ENCODE results near the gene DLGAP1.
"Not testable (repeated sequence)": the region's sequence is repeated elsewhere in the genome, so short reads cannot be mapped to it uniquely, and the experiment has no call there.

The DLGAP1 gene

DNA sequence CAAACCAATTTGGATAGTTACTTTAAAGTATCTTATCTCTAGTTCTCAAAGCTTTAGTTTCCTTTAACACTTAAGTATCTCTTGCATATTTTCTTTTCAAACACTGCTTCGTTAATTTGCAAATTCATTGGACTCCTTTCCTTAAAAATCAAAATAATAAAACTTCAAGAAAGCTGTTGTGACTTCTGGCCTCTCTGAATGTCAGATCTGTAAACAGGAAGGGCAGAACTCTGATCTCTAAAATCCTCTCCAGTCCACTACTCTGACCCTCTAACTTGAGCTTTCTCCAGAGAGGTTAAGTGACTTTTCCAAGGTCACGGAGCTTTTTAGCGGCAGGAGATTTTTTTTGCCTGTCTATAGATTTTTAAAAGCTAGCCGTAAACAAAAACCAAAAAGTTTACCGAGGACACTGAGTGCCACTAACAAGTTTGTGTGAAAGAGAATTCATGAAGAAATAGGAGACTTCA lies 849.6 kb downstream of the DLGAP1 start:
- no peak for DNase-seq (ENCODE audit: extremely low spot score)
- ChIA-PET CTCF (no interaction called here), POLR2A (interaction anchor here (1.9 kb wide), 1 partner anchor 11 kb away, joined by 8 read pairs; no protein-coding TSS in a partner anchor)
- no peak for TF ChIP-seq SP1 (IDR thresholded peaks at IDR 0.05)
- no peak for TF ChIP-seq FOXA1 (IDR thresholded peaks at IDR 0.05)
- TF ChIP-seq BHLHE40 (IDR thresholded peaks at IDR 0.05; ENCODE audit: borderline replicate concordance), result no peak
- TF ChIP-seq, protein P1, sequence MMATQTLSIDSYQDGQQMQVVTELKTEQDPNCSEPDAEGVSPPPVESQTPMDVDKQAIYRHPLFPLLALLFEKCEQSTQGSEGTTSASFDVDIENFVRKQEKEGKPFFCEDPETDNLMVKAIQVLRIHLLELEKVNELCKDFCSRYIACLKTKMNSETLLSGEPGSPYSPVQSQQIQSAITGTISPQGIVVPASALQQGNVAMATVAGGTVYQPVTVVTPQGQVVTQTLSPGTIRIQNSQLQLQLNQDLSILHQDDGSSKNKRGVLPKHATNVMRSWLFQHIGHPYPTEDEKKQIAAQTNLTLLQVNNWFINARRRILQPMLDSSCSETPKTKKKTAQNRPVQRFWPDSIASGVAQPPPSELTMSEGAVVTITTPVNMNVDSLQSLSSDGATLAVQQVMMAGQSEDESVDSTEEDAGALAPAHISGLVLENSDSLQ (IDR thresholded peaks at IDR 0.05), result no peak
- no peak for TF ChIP-seq SUZ12 (IDR thresholded peaks at IDR 0.05)
- no peak for TF ChIP-seq TARDBP (IDR thresholded peaks at IDR 0.05)
- TF ChIP-seq ELF4 (IDR thresholded peaks at IDR 0.05), result no peak

DNA sequence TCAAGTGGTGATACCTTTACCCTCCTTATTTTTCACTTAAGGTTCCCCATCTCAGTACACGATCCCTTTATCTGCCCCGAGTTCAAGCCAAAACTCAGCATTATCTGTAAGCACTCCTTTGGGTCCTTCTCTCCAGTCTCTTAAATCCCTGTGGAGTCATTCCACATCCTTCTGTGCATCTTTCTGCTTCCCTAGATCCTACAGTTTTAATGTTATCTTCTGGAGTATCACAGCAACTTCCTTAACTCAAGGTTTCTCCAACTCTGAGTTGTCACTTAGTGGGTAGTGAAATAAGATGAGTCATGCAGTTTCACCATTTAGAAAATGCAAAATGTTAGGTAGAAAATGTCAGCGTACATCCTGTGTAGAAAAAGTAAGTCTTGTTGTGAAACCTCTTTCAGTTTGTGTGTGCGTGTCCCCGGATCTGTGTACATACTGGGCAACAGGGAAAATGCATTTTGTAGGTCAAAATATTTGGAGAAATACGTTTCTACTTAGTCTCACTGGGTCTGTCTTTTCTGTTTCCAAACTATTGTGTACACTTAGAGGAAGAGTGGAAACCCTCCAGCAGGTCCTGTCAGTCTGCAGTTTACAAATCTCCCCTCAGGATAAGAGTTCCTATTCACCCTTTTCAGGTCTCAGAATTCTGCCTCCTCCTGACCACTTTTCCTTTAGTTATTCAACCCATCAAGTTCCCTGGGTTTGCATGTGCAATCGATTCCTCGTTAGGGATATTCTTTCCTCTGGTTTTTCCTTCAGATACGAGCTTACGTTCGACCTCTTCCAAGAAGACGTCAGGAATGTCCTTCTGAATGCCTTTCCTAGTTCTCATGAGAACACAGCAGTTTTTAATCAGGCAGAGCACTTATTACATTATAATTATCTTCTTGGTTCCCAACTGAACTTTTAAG lies 850.4 kb downstream of the DLGAP1 start:
- TF ChIP-seq FOXM1 (IDR thresholded peaks at IDR 0.05; ENCODE audit: borderline replicate concordance), result no peak
- TF ChIP-seq L3MBTL2 (conservative IDR thresholded peaks at IDR 0.05), result no peak
- no peak for TF ChIP-seq SUZ12 (IDR thresholded peaks at IDR 0.05)
- TF ChIP-seq SP1 (IDR thresholded peaks at IDR 0.05), result no peak
- TF ChIP-seq HDGF (IDR thresholded peaks at IDR 0.05; ENCODE audit: borderline replicate concordance), result no peak
- TF ChIP-seq TARDBP (IDR thresholded peaks at IDR 0.05), result no peak
- no peak for TF ChIP-seq BHLHE40 (IDR thresholded peaks at IDR 0.05; ENCODE audit: borderline replicate concordance)
- TF ChIP-seq LEF1 (IDR thresholded peaks at IDR 0.05; ENCODE audit: borderline replicate concordance), result no peak
- no peak for TF ChIP-seq FOXK2 (IDR thresholded peaks at IDR 0.05)
- TF ChIP-seq, protein P1 (IDR thresholded peaks at IDR 0.05), result no peak
- ChIA-PET POLR2A (interaction anchor here (1.5 to 2.4 kb wide), 8 partner anchors 10 to 157 kb away, joined by 6 to 19 read pairs (median 8); no protein-coding TSS in a partner anchor), CTCF (interaction anchor here (1.4 kb wide), 1 partner anchor 11 kb away, joined by 6 read pairs; no protein-coding TSS in a partner anchor)
- DNase-seq (ENCODE audit: extremely low spot score), result no peak

GRCh38 chr18:3604235-3604497 lies 850.9 kb downstream of the DLGAP1 start:
- no peak for DNase-seq (ENCODE audit: extremely low spot score)
- TF ChIP-seq CTBP1 (IDR thresholded peaks at IDR 0.05; ENCODE audit: borderline replicate concordance) (no peak), ELF4 (IDR thresholded peaks at IDR 0.05) (no peak), ZNF384 (IDR thresholded peaks at IDR 0.05) (no peak), TARDBP (IDR thresholded peaks at IDR 0.05) (no peak), FOXA1 (IDR thresholded peaks at IDR 0.05) (no peak), SP1 (IDR thresholded peaks at IDR 0.05) (no peak), LEF1 (IDR thresholded peaks at IDR 0.05; ENCODE audit: borderline replicate concordance) (no peak)
- ChIA-PET POLR2A (interaction anchor here (1.0 to 2.4 kb wide), 8 partner anchors 10 to 157 kb away, joined by 3 to 19 read pairs (median 8); no protein-coding TSS in a partner anchor), CTCF (interaction anchor here (1.0 to 1.4 kb wide), 2 partner anchors 10 to 63 kb away, joined by 3 to 6 read pairs; no protein-coding TSS in a partner anchor)

DNA sequence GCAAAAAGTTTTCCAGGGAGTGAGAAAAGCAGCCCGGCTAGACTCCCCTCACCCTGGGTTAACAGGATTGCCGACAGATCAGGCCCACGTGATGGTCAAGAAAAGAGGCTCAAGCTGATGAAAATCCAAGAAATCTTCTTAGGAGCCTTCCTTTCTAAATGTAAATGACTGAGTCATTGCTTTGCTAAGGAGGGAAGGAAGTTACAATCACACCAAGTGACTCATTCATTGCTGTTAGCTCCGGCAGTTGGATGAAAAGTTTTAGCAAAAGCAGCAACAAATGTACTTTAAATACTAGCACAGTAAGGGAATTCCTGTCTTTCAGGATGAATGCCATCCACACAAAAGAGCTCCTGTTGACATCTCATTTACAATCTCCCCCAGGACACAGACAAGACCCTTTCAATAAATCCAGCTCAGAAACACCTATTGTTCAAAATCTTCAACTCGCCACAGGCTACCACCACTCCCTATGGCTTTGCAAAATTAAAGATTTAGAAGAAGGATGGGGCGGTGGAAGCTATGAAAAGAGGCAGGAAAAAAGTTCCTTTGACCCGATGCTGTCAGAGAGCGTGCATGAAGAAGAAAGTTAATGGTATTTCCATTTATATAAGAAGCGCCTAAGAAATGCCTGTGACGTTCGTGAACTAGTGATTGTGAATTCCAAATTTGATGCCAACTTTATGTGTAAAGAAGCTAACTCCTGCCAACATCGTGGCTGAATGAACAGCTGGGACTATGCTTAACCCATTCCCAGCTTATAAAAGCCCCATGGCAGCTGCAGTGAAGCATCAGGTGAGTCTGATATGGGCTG lies 851.5 kb downstream of the DLGAP1 start:
- no peak for TF ChIP-seq BHLHE40 (IDR thresholded peaks at IDR 0.05; ENCODE audit: borderline replicate concordance)
- TF ChIP-seq CTBP1 (IDR thresholded peaks at IDR 0.05; ENCODE audit: borderline replicate concordance), result no peak
- TF ChIP-seq NFRKB (IDR thresholded peaks at IDR 0.05), result no peak
- no peak for TF ChIP-seq LEF1 (IDR thresholded peaks at IDR 0.05; ENCODE audit: borderline replicate concordance)
- no peak for TF ChIP-seq ARNT (IDR thresholded peaks at IDR 0.05)
- TF ChIP-seq FOXA1 (IDR thresholded peaks at IDR 0.05), result no peak
- TF ChIP-seq, protein P1 (IDR thresholded peaks at IDR 0.05), result no peak
- no peak for TF ChIP-seq HDGF (IDR thresholded peaks at IDR 0.05; ENCODE audit: borderline replicate concordance)
- no peak for TF ChIP-seq TARDBP (IDR thresholded peaks at IDR 0.05)
- no peak for TF ChIP-seq SUZ12 (IDR thresholded peaks at IDR 0.05)
- TF ChIP-seq ELF4 (IDR thresholded peaks at IDR 0.05), result no peak
- no peak for TF ChIP-seq SP1 (IDR thresholded peaks at IDR 0.05)
- TF ChIP-seq ZNF384 (IDR thresholded peaks at IDR 0.05), result no peak
- TF ChIP-seq FOXM1 (IDR thresholded peaks at IDR 0.05; ENCODE audit: borderline replicate concordance), result no peak
- no peak for TF ChIP-seq FOXK2 (IDR thresholded peaks at IDR 0.05)
- CTCF ChIA-PET, result interaction anchor here (1.0 to 1.4 kb wide), 2 partner anchors 9 to 63 kb away, joined by 3 to 6 read pairs; no protein-coding TSS in a partner anchor
- no peak for DNase-seq (ENCODE audit: extremely low spot score)
- POLR2A ChIA-PET, result interaction anchor here (0.8 to 2.4 kb wide), 16 partner anchors 9 to 328 kb away, joined by 3 to 19 read pairs (median 4); no protein-coding TSS in a partner anchor

DNA sequence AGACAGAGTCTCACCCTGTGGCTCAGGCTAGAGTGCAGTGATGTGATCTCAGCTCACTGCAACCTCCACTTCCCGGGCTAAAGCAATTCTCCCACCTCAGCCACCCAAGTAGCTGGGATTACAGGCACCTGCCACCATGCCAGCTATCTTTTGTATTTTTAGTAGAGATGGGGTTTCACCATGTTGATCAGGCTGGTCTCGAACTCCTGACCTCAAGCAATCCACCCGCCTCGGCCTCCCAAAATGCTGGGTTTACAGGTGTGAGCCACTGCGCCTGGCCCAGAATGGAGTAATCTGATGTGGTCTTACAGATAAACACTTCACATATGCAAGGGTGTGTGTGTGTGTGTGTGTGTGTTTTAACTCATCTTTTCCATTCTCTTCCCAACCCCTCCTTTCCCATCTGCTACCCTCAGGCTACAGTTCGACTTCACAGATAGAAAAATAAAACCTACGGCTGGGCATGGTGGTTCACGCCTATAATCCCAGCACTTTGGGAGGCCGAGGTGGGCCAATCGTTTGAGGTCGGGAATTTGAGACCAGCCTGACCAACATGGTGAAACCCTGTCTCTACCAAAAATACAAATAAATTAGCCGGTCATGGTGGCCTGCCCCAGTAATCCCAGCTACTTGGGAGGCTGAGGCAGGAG lies 853.9 kb downstream of the DLGAP1 start:
- POLR2A ChIA-PET; CTCF ChIA-PET; DNase-seq (ENCODE audit: extremely low spot score): not testable (repeated sequence)
